ENCODE results near the gene AMY2A. TPM values are rescaled to one million over a fixed set of nuclear protein-coding genes. Genes with fewer than 3 reads are reported as not detected.
"Not testable (repeated sequence)": the region's sequence is repeated elsewhere in the genome, so short reads cannot be mapped to it uniquely, and the experiment has no call there.

The AMY2A gene
- 1 to 10 TPM in 1 of 5 donors, under 1 TPM in 2, not detected in 2; 0.82 to 1.6 (median 0.98) TPM for total RNA-seq
- total RNA-seq (2013): not detected
- total RNA-seq: 0 to 0.35 (median 0.06) reads per million in 29 experiments

DNA sequence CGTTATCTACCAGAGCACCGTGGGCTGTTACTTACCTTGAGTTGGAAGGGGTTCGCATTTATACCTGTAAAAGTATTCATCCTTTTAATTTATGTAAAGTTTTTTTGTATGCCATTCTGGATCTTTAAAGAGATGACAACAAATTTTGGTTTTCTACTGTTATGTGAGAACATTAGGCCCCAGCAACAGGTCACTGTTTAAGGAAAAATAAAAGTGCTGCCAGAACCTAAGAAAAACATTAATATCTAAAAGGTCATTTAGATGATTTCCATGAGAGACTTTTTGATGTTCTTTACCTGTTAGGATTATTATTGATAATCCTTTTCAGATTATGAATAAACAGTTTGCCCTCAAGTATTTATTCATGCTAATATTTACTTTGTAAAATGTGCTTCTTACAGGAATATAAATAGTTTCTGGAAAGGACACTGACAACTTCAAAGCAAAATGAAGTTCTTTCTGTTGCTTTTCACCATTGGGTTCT is at the start of gene AMY2A:
Gene AMY2A, plus strand, starts transcription at position 434 of the 484 bp plus-strand sequence. Its CDS starts 14 bp downstream, at position 448.
- H3K36me3 ChIP-seq (ENCODE audit: control insufficient read depth in 2 of 2, extremely low read depth in 1 of 2, insufficient read depth in 1 of 2, low read length in 1 of 2); H3K27ac ChIP-seq (ENCODE audit: low read length); H3K4me1 ChIP-seq (ENCODE audit: control insufficient read depth in 1 of 2, extremely low read depth in 1 of 2, insufficient read depth in 2 of 2, low read length in 2 of 2); H3K27me3 Mint-ChIP-seq; ATAC-seq (replicated peaks in 1 of 4); H3K4me1 Mint-ChIP-seq; H3K4me3 ChIP-seq (ENCODE audit: control insufficient read depth in 1 of 2, extremely low read depth in 1 of 2, low read length in 1 of 2); H3K27ac Mint-ChIP-seq; POLR2A ChIA-PET; DNase-seq; H3K36me3 Mint-ChIP-seq; H3K9me3 Mint-ChIP-seq; H3K27me3 ChIP-seq (replicated peaks in 1 of 2; ENCODE audit: control insufficient read depth in 2 of 2, extremely low read depth in 1 of 2, insufficient read depth in 2 of 2, low read length in 1 of 2); CTCF ChIA-PET; H3K4me3 Mint-ChIP-seq; H3K9me3 ChIP-seq: not testable (repeated sequence)
- no CpG with 5 or more reads among the region's 3 CpGs for WGBS (ENCODE audit: insufficient coverage)

DNA sequence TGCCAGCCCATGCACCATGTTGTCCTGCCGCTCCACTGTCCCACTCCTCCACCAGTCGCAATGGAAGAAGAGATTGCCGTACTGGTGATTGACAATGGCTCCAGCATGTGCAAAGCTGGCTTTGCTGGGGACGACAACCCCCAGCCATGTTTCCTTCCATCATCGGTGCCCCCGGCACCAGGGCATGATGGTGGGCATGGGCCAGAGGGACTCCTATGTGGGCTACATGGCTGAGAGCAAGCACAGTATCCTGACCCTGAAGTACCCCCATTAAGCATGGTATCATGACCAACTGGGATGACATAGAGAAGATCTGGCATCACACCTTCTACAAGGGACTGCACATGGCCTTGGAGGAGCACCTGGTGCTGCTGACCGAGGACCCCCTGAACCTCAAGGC is 47.7 kb upstream of the AMY2A start:
- DNase-seq: no peak
- H3K27ac Mint-ChIP-seq: no peak overlapping the region
- ATAC-seq (replicated peaks in 1 of 4): no peak
- no peaks in the 10 kb centered on the region for H3K9me3 Mint-ChIP-seq
- ChIA-PET CTCF (no interaction called here), POLR2A (no interaction called here)
- peaks cover 54% of the 10 kb centered on the region for H3K36me3 Mint-ChIP-seq
- no peak overlapping the region for H3K4me3 ChIP-seq (ENCODE audit: control insufficient read depth in 1 of 2, extremely low read depth in 1 of 2, low read length in 1 of 2)
- no peaks in the 10 kb centered on the region for H3K27me3 Mint-ChIP-seq
- H3K9me3 ChIP-seq: no peaks in the 10 kb centered on the region
- no peaks in the 10 kb centered on the region for H3K4me1 ChIP-seq (ENCODE audit: control insufficient read depth in 1 of 2, extremely low read depth in 1 of 2, insufficient read depth in 2 of 2, low read length in 2 of 2)
- WGBS (ENCODE audit: insufficient coverage): 100% methylated on average over 6 of the region's 7 CpGs
- no peak overlapping the region for H3K27ac ChIP-seq (ENCODE audit: low read length)
- H3K4me3 Mint-ChIP-seq: no peak overlapping the region
- H3K27me3 ChIP-seq (replicated peaks in 1 of 2; ENCODE audit: control insufficient read depth in 2 of 2, extremely low read depth in 1 of 2, insufficient read depth in 2 of 2, low read length in 1 of 2): no peaks in the 10 kb centered on the region
- peaks cover 0 to 4% of the 10 kb centered on the region in 2 donors for H3K36me3 ChIP-seq (ENCODE audit: control insufficient read depth in 2 of 2, extremely low read depth in 1 of 2, insufficient read depth in 1 of 2, low read length in 1 of 2)
- no peaks in the 10 kb centered on the region for H3K4me1 Mint-ChIP-seq

DNA sequence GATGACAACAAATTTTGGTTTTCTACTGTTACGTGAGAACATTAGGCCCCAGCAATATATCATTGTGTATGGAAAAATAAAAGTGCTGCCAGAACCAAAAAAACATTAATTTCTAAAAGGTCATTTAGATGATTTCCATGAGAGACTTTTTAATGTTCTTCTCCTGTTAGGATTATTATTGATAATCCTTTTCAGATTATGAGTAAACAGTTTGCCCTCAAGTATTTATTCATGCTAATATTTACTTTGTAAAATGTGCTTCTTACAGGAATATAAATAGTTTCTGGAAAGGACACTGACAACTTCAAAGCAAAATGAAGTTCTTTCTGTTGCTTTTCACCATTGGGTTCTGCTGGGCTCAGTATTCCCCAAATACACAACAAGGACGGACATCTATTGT is 45.9 kb upstream of the AMY2A start, which contains the start of gene AMY2B:
Gene AMY2B, plus strand, starts transcription at position 301 of the 400 bp plus-strand sequence. Its CDS starts 14 bp downstream, at position 315.
- DNase-seq; H3K27ac ChIP-seq (ENCODE audit: low read length); CTCF ChIA-PET; H3K27me3 ChIP-seq (replicated peaks in 1 of 2; ENCODE audit: control insufficient read depth in 2 of 2, extremely low read depth in 1 of 2, insufficient read depth in 2 of 2, low read length in 1 of 2); H3K4me3 ChIP-seq (ENCODE audit: control insufficient read depth in 1 of 2, extremely low read depth in 1 of 2, low read length in 1 of 2); H3K9me3 Mint-ChIP-seq; H3K4me1 Mint-ChIP-seq; H3K4me3 Mint-ChIP-seq; POLR2A ChIA-PET; ATAC-seq (replicated peaks in 1 of 4); H3K36me3 ChIP-seq (ENCODE audit: control insufficient read depth in 2 of 2, extremely low read depth in 1 of 2, insufficient read depth in 1 of 2, low read length in 1 of 2); H3K27ac Mint-ChIP-seq; H3K9me3 ChIP-seq; H3K27me3 Mint-ChIP-seq; H3K4me1 ChIP-seq (ENCODE audit: control insufficient read depth in 1 of 2, extremely low read depth in 1 of 2, insufficient read depth in 2 of 2, low read length in 2 of 2): not testable (repeated sequence)
- WGBS (ENCODE audit: insufficient coverage): no CpG with 5 or more reads among the region's 2 CpGs
- H3K36me3 Mint-ChIP-seq: peaks cover 55% of the 10 kb centered on the region

DNA sequence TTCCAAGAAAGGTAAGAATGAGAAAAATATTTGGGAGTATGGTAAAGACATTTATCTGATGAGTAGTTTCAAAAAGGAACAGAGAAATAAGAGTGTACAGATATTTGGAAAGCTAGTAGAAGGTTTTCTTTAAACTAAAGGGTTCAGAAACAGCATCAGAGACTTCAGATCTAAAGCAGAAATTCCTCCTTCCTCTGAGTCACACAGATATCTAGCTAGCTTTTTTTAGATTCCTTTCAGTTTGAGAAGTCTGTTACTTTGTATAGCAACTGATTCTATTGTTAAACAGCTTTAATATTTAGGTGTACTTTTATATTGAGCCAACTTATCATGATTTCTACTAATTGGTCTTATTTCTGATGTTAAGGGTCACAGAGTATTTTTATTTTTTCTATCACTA is 41.2 kb upstream of the AMY2A start:
- DNase-seq (no peak), ATAC-seq (replicated peaks in 1 of 4) (no peak)
- H3K36me3 Mint-ChIP-seq: peaks cover 54% of the 10 kb centered on the region
- Histone ChIP-seq H3K27ac (ENCODE audit: low read length) (no peak overlapping the region), H3K4me3 (ENCODE audit: control insufficient read depth in 1 of 2, extremely low read depth in 1 of 2, low read length in 1 of 2) (no peak overlapping the region), H3K27me3 (replicated peaks in 1 of 2; ENCODE audit: control insufficient read depth in 2 of 2, extremely low read depth in 1 of 2, insufficient read depth in 2 of 2, low read length in 1 of 2) (no peaks in the 10 kb centered on the region), H3K4me1 (ENCODE audit: control insufficient read depth in 1 of 2, extremely low read depth in 1 of 2, insufficient read depth in 2 of 2, low read length in 2 of 2) (no peaks in the 10 kb centered on the region), H3K9me3 (no peaks in the 10 kb centered on the region), H3K36me3 (ENCODE audit: control insufficient read depth in 2 of 2, extremely low read depth in 1 of 2, insufficient read depth in 1 of 2, low read length in 1 of 2) (peaks cover 0 to 2% of the 10 kb centered on the region in 2 donors)
- H3K9me3 Mint-ChIP-seq: no peaks in the 10 kb centered on the region
- ChIA-PET POLR2A (no interaction called here), CTCF (no interaction called here)
- no peak overlapping the region for H3K4me3 Mint-ChIP-seq
- H3K27ac Mint-ChIP-seq: no peak overlapping the region
- H3K27me3 Mint-ChIP-seq: no peaks in the 10 kb centered on the region
- H3K4me1 Mint-ChIP-seq: no peaks in the 10 kb centered on the region

DNA sequence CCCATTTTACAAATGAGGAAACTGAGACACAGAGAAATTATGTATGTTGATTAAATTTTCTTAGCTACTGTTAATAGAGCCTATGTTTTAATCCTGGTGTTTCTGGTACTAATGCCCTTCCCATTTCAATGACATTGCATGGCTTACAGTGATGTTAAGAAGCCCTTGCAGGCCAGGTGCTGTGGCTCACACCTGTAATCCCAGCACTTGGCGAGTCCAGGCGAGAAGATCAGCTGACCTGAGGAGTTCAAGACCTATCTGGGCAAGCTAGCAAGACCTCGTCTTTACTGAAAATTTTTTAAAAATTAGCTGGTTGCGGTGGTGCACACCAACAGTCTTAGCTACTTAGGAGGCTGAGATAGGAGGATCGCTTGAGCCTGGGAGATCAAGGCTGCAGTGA is 40.4 kb upstream of the AMY2A start:
- H3K4me1 ChIP-seq (ENCODE audit: control insufficient read depth in 1 of 2, extremely low read depth in 1 of 2, insufficient read depth in 2 of 2, low read length in 2 of 2); H3K4me3 Mint-ChIP-seq; H3K27ac ChIP-seq (ENCODE audit: low read length); H3K9me3 ChIP-seq; H3K27ac Mint-ChIP-seq; H3K9me3 Mint-ChIP-seq; H3K27me3 ChIP-seq (replicated peaks in 1 of 2; ENCODE audit: control insufficient read depth in 2 of 2, extremely low read depth in 1 of 2, insufficient read depth in 2 of 2, low read length in 1 of 2); ATAC-seq (replicated peaks in 1 of 4); POLR2A ChIA-PET; H3K4me1 Mint-ChIP-seq; H3K4me3 ChIP-seq (ENCODE audit: control insufficient read depth in 1 of 2, extremely low read depth in 1 of 2, low read length in 1 of 2); H3K27me3 Mint-ChIP-seq; H3K36me3 ChIP-seq (ENCODE audit: control insufficient read depth in 2 of 2, extremely low read depth in 1 of 2, insufficient read depth in 1 of 2, low read length in 1 of 2); DNase-seq; CTCF ChIA-PET: not testable (repeated sequence)
- no CpG with 5 or more reads among the region's 5 CpGs for WGBS (ENCODE audit: insufficient coverage)
- peaks cover 52% of the 10 kb centered on the region for H3K36me3 Mint-ChIP-seq

DNA sequence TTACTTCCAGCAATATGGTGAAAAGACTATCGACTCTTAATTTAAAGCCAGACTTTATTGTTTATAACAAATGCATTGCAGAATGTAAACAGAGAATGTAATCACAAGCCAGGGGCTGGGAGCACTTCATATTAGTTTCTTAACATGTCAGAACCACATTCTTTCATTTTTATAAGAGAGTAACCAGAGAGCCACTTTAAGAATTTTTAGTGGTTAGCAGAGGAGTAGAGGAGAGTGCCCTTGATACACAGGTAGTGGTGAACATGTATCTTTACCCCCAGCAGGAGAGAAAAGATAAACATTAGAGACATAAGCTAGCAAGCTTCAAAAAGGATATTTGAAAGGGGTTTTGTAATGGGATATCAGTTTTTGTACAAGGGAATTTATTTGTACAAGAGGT is 34.8 kb upstream of the AMY2A start:
- H3K4me3 ChIP-seq (ENCODE audit: control insufficient read depth in 1 of 2, extremely low read depth in 1 of 2, low read length in 1 of 2): no peak overlapping the region
- H3K4me3 Mint-ChIP-seq: no peak overlapping the region
- H3K36me3 ChIP-seq (ENCODE audit: control insufficient read depth in 2 of 2, extremely low read depth in 1 of 2, insufficient read depth in 1 of 2, low read length in 1 of 2): peaks cover 0 to 2% of the 10 kb centered on the region in 2 donors
- H3K9me3 Mint-ChIP-seq: no peaks in the 10 kb centered on the region
- ATAC-seq (replicated peaks in 1 of 4) (no peak), DNase-seq (no peak)
- POLR2A ChIA-PET: no interaction called here
- H3K9me3 ChIP-seq: no peaks in the 10 kb centered on the region
- H3K4me1 Mint-ChIP-seq: no peaks in the 10 kb centered on the region
- H3K27me3 Mint-ChIP-seq: no peaks in the 10 kb centered on the region
- peaks cover 17% of the 10 kb centered on the region for H3K36me3 Mint-ChIP-seq
- WGBS (ENCODE audit: insufficient coverage): no CpG with 5 or more reads among the region's 1 CpG
- H3K27me3 ChIP-seq (replicated peaks in 1 of 2; ENCODE audit: control insufficient read depth in 2 of 2, extremely low read depth in 1 of 2, insufficient read depth in 2 of 2, low read length in 1 of 2): no peaks in the 10 kb centered on the region
- CTCF ChIA-PET: no interaction called here
- no peak overlapping the region for H3K27ac ChIP-seq (ENCODE audit: low read length)
- no peak overlapping the region for H3K27ac Mint-ChIP-seq
- H3K4me1 ChIP-seq (ENCODE audit: control insufficient read depth in 1 of 2, extremely low read depth in 1 of 2, insufficient read depth in 2 of 2, low read length in 2 of 2): no peaks in the 10 kb centered on the region

DNA sequence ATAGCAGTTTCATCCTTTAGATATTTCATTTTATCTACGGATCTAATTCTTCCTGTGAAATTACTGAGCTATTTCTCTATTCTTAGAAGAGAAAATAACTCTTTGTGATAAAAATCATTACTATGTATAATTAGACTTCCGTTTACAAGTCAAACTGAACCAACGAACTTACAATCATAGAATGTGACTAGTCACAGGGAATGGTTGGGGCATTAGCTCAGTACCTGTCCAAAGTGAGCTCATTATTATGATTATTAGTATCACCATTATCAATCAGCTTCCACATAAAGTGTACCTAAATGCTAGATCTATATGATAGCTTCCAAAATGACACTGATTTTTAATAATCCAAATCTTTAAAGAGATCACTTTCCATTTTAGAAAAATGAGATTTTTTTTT is 33.3 kb upstream of the AMY2A start:
- Histone ChIP-seq H3K4me1 (ENCODE audit: control insufficient read depth in 1 of 2, extremely low read depth in 1 of 2, insufficient read depth in 2 of 2, low read length in 2 of 2) (no peaks in the 10 kb centered on the region), H3K27ac (ENCODE audit: low read length) (no peak overlapping the region), H3K36me3 (ENCODE audit: control insufficient read depth in 2 of 2, extremely low read depth in 1 of 2, insufficient read depth in 1 of 2, low read length in 1 of 2) (peaks cover 0 to 2% of the 10 kb centered on the region in 2 donors), H3K4me3 (ENCODE audit: control insufficient read depth in 1 of 2, extremely low read depth in 1 of 2, low read length in 1 of 2) (no peak overlapping the region), H3K27me3 (replicated peaks in 1 of 2; ENCODE audit: control insufficient read depth in 2 of 2, extremely low read depth in 1 of 2, insufficient read depth in 2 of 2, low read length in 1 of 2) (no peaks in the 10 kb centered on the region), H3K9me3 (no peaks in the 10 kb centered on the region)
- Mint-ChIP-seq H3K4me1 (no peaks in the 10 kb centered on the region), H3K27ac (no peak overlapping the region), H3K27me3 (no peaks in the 10 kb centered on the region), H3K4me3 (no peak overlapping the region), H3K9me3 (peaks cover 3 to 4% (median 4%) of the 10 kb centered on the region in 3 donors), H3K36me3 (peaks cover 12% of the 10 kb centered on the region)
- no CpG with 5 or more reads among the region's 3 CpGs for WGBS (ENCODE audit: insufficient coverage)
- DNase-seq: no peak
- ChIA-PET CTCF (no interaction called here), POLR2A (no interaction called here)
- ATAC-seq (replicated peaks in 1 of 4): no peak

Measured in T-cell (primary cell).